Bronchial smooth muscle cell (primary cell): ENCODE measurements around the gene SPART. TPM values are rescaled to one million over a fixed set of nuclear protein-coding genes. Genes with fewer than 3 reads are reported as not detected.

Source experiments
- total RNA-seq: library from RNA; depleted of rRNA; stranded (reverse); fragments of >200 nt; gene quantifications from 2 replicates; pipeline ENCODE4 v1.2.1, GENCODE V29; 2014

Gene SPART
- total RNA-seq = 88.0 and 181 TPM in 2 replicates

GRCh38 chr13:36346222-36347083 lies at the start of gene SPART:
Gene SPART, minus strand, starts transcription at chr13:36346394. Its CDS starts 10,564 bp downstream, at chr13:36335830.

GRCh38 chr13:36297366-36298338 lies 48.5 kb downstream of the SPART start, which contains the start of gene CCDC169:
Gene CCDC169, minus strand, starts transcription at chr13:36297814. Its CDS starts 95 bp downstream, at chr13:36297719.

Other genes starting within 250 kb of the SPART start
- gene DCLK1, start 215.0 kb downstream of the SPART start, total RNA-seq = 2.8 and 5.8 TPM in 2 replicates
- 0.69 and 1.4 TPM in 2 replicates for gene SOHLH2, start 131.8 kb downstream of the SPART start, total RNA-seq
- gene CCDC169, start 48.6 kb downstream of the SPART start, total RNA-seq = 4.8 and 5.0 TPM in 2 replicates
- 0.47 and 1.2 TPM in 2 replicates for gene CCNA1, start 86.1 kb upstream of the SPART start, total RNA-seq